Activated CD8-positive, alpha-beta memory T cell treated with anti-CD3 and anti-CD28 coated beads, Interleukin-2, amount 50 U/mL, for 1 hour (primary cell): Measurements from ENCODE around the gene CT45A3.
"Not testable (repeated sequence)": the region's sequence is repeated elsewhere in the genome, so short reads cannot be mapped to it uniquely, and the experiment has no call there.

Experiments used
- DNase-seq: peaks from one replicate; pipeline ENCODE4 v3.0.0-alpha.2; 2020; ENCODE audit errors: extremely low read depth

CT45A3 gene

GRCh38 chrX:135768091-135768490 lies at the start of gene CT45A3:
CT45A3 (minus strand) TSS chrX:135768191; CDS start chrX:135764444, 3,747 bp downstream.
- not testable (repeated sequence) for DNase-seq

DNA sequence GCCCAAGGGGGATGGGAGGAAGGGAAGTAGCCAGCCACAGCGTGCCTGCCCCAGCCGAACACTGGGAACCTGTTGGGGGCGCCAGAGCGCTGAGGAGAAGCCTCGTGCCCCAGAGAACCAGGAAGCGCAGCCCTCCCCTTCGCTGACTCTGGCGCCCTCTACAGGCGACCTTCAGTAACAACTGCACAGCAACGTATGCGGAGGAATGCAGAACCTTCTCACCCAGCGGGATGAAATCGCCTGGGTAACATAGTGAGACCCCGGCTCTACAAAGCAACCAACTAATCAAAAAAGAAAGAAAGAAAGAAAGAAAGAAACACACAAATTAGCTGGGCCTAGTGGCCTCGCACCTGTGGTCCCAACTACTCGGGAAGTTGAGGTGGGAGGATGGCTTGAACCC lies 34.7 kb upstream of the CT45A3 start, which contains the start of gene CT45A6:
Gene CT45A6 (minus strand): TSS at position 101 of the 400 bp plus-strand sequence. CDS start 3,794 bp downstream, outside the sequence.
- not testable (repeated sequence) for DNase-seq

- DNase-seq = not testable (repeated sequence)
These were observed 17.4 kb upstream of the CT45A3 start, which contains the start of gene CT45A5 for GRCh38 chrX:135785403-135785802. CT45A5 (minus strand) TSS chrX:135785503; CDS start chrX:135781729, 3,774 bp downstream.

DNA sequence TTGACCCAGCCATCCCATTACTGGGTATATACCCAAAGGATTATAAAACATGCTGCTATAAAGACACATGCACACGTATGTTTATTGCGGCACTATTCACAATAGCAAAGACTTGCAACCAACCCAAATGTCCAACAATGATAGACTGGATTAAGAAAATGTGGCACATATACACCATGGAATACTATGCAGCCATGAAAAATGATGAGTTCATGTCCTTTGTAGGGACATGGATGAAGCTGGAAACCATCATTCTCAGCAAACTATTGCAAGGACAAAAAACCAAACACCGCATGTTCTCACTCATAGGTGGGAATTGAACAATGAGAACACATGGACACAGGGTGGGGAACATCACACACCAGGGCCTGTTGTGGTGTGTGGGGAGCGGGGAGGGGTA lies 23.3 kb downstream of the CT45A3 start:
- not testable (repeated sequence) for DNase-seq

DNA sequence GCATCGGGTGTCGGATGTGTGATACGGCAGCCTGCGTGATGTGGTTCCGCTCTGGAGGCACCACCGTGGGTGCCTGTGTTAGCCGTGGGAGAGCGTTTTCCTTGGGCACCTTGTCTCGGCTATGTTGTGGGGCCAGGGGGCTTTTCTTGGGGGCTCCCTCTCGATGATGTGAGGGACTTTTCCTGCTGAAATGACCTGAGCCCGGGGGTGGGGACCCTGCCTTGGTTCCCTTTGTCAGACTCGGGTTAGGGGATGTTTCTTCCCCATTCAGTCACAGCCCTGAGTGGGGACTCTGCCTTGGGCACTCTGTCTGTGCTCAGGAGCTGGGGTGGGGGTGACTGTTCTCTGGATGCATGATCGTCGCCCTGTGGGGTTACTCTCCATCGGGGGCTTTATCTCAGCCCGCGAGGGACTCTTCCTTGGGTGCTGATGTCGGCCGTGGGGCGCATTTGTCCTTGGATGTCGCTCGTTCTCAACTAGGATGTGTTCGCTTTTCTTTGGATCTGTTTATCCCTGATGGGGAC lies 26.7 kb downstream of the CT45A3 start:
- no peak for DNase-seq

DNA sequence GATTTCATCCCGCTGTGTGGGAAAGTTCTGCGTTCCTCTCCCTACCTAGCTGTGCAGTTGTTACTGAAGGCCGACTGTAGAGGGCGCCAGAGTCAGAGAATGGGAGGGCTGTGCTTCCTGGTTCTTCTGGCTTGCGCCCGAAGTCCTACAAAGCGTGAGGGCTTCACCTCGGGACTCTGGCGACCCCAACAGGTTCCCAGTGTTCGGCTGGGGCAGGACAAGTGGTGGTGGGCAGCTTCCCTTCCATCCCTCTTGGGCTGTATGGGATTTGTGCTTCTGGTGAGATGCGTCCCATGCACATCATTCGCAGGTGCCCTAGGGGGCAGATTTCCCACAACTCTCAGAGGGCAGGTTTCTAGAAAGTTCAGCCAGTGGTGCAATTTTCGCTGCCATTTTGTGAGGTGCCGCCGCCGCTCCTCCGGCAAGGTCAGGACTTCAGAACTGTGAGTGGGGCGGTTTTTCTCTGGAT lies 27.3 kb downstream of the CT45A3 start:
- DNase-seq = no peak

GRCh38 chrX:135737366-135738071 lies 30.5 kb downstream of the CT45A3 start:
- no peak for DNase-seq

GRCh38 chrX:135734666-135735065 lies 33.3 kb downstream of the CT45A3 start:
- DNase-seq = not testable (repeated sequence)

- DNase-seq = no peak
These were observed 54.2 kb downstream of the CT45A3 start for GRCh38 chrX:135713795-135714194.

GRCh38 chrX:135713183-135713689 lies 54.8 kb downstream of the CT45A3 start, which contains the start of gene CT45A1:
CT45A1 (plus strand) TSS chrX:135713639; CDS start chrX:135718941, 5,302 bp downstream.
- DNase-seq = not testable (repeated sequence)
